Measurements from ENCODE around the gene CCBE1. TPM values are rescaled to one million over a fixed set of nuclear protein-coding genes. Genes with fewer than 3 reads are reported as not detected.

CCBE1 gene
- polyA plus RNA-seq, 3 donors = 33.4 to 39.4 (median 34.8) TPM

Other genes starting within 250 kb of the CCBE1 start
- gene PMAIP1, start 202.6 kb upstream of the CCBE1 start, polyA plus RNA-seq (ENCODE audit: insufficient read length in 3 of 3) = 1 to 10 TPM; 3.1 to 3.8 (median 3.2) TPM

All from right renal cortex interstitium (tissue), 3 donors.